Activated naive CD8-positive, alpha-beta T cell treated with anti-CD3 and anti-CD28 coated beads for 36 hours (primary cell): Measurements from ENCODE around the gene CCNK. TPM values are rescaled to one million over a fixed set of nuclear protein-coding genes. Genes with fewer than 3 reads are reported as not detected.

Source experiments
- DNase-seq: peaks from one replicate; pipeline ENCODE4 v3.0.0; 2021
- H3K27ac Mint-ChIP-seq: one replicate; pipeline ENCODE4 v1.8.0; 2022; ENCODE audit warnings: mild to moderate bottlenecking, moderate library complexity, mixed read lengths
- H3K27me3 Mint-ChIP-seq: one replicate; pipeline ENCODE4 v1.8.0; 2022; ENCODE audit warnings: mild to moderate bottlenecking, mixed read lengths
- H3K36me3 Mint-ChIP-seq: one replicate; pipeline ENCODE4 v1.8.0; 2021; ENCODE audit warnings: mild to moderate bottlenecking, mixed read lengths
- H3K4me1 Mint-ChIP-seq: one replicate; pipeline ENCODE4 v1.8.0; 2021; ENCODE audit warnings: mixed read lengths
- H3K4me3 Mint-ChIP-seq: one replicate; pipeline ENCODE4 v1.8.0; 2022; ENCODE audit warnings: mild to moderate bottlenecking, moderate library complexity, mixed read lengths
- H3K9me3 Mint-ChIP-seq: one replicate; pipeline ENCODE4 v1.8.0; 2022; ENCODE audit warnings: mixed read lengths
- total RNA-seq, 2 experiments: library from RNA; stranded (reverse); gene quantifications; one replicate each; pipeline ENCODE4 v1.2.3, GENCODE V29; 2021

Gene CCNK
- total RNA-seq = 100 to 1,000 TPM; 103 to 108 TPM

DNA sequence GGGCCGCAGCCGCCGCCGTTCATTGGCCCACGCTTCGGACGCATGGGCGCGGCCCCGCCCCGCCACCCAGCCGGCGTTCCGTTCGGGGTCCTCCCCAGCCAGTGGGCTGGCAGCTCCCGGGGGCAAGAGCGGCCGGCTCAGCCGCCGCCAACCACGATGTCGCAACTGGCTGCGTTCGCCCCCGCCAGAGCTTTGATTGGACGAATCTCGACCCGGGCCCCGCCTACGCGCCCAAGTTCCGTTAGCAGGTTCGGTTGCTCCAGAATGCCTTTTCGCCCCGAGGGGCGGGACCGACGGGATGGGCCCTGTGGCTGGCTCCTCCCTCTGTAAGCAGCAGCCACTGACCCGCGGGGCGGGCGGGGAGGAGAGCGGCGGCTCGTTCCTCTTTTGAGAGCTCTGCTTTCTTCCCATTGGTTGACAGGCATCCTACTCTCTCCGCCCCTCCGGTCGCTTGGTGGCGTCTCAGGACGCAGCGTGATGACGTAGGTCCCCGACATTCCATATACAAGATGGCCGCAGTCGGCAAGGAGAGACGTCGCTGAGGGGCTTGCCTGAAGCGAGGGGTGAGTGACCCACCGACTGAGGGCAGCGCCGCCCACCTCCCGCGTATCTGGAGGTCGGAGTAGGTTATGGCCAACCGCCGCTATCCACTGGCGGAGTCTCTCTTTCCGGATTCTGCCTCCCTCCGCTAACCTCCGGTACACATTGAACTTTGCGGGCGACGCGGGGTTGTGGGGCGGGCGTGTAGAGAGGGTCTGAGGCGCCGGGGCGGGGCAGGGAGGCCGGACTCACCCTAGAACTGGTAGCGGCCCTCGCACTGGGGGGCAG is at the start of gene CCNK:
Gene CCNK (plus strand): TSS at position 493 of the 828 bp plus-strand sequence. CDS start 11,269 bp downstream, outside the sequence.
- peaks cover 51% of the 10 kb centered on the region for H3K4me1 Mint-ChIP-seq
- H3K4me3 Mint-ChIP-seq = peak within 1 kb of the TSS; percentile 95
- DNase-seq = peak; percentile 100
- H3K36me3 Mint-ChIP-seq = peaks cover 5% of the 10 kb centered on the region
- H3K27me3 Mint-ChIP-seq = no peaks in the 10 kb centered on the region
- H3K27ac Mint-ChIP-seq = peak within 1 kb of the TSS; percentile 95
- H3K9me3 Mint-ChIP-seq = no peaks in the 10 kb centered on the region

DNA sequence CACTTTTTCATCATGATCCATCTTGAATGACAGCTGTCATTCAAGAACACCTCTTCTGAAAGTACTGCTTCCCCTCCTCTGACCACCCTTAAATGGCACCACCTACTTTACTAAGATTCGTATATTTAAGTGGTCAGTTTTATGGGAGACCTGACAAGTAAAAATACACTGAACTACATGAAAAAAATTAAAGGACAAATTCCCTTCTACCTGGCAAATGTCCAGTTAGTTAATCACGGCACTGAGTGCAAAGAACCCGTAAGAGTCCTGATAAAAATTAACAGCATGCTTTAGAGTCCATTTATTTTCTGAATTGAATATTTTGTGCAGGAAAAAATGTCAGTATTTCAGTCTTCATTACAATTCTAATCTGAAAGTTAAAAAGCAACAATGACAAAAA is 49.2 kb upstream of the CCNK start:
- peaks cover 7% of the 10 kb centered on the region for H3K9me3 Mint-ChIP-seq
- no peak overlapping the region for H3K27ac Mint-ChIP-seq
- no peaks in the 10 kb centered on the region for H3K27me3 Mint-ChIP-seq
- H3K4me3 Mint-ChIP-seq = no peak overlapping the region
- H3K4me1 Mint-ChIP-seq = peaks cover 15% of the 10 kb centered on the region
- DNase-seq = no peak
- H3K36me3 Mint-ChIP-seq = peaks cover 63% of the 10 kb centered on the region

DNA sequence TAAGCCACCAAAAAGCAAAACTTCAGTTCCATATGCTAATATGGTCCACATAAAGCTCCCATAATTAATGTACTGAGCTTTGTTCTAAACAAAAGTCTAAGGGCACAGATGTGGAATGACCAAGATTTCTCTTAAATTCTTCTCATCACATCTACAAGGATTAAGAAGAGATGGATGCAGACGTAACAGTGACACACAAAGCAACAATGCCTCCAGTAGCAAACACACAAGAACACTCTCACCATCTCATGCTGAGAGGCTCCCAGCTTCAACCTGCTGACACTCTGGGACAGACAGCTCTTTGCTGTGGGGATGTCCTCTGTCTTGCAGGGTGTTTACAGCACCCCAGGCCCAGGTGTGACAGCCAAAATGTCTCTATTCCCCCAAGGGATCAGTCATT is 48.7 kb upstream of the CCNK start:
- peaks cover 7% of the 10 kb centered on the region for H3K9me3 Mint-ChIP-seq
- no peak overlapping the region for H3K4me3 Mint-ChIP-seq
- peaks cover 67% of the 10 kb centered on the region for H3K36me3 Mint-ChIP-seq
- DNase-seq = no peak
- peaks cover 20% of the 10 kb centered on the region for H3K4me1 Mint-ChIP-seq
- no peaks in the 10 kb centered on the region for H3K27me3 Mint-ChIP-seq
- no peak overlapping the region for H3K27ac Mint-ChIP-seq

DNA sequence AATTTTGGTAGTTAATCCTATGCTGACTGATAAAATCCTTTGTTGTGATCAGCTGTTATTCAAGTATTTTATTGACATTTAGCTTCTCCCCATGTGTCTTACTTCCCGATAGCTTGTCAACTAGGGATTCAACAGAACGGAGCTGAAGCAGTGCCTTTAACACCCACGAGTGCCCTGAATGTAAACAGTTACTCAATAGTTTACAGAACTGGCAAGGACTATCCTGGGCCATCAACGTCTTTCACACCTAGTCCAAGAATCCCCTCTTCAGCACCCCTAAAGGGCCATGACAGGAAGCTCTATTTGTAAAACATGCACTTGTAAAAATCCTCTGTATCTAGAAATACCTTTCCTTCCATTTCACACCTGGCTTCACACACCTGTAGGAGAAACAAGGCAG is 45.9 kb upstream of the CCNK start:
- no peak for DNase-seq
- H3K4me1 Mint-ChIP-seq = peaks cover 26% of the 10 kb centered on the region
- no peaks in the 10 kb centered on the region for H3K27me3 Mint-ChIP-seq
- no peak overlapping the region for H3K4me3 Mint-ChIP-seq
- no peaks in the 10 kb centered on the region for H3K9me3 Mint-ChIP-seq
- no peak overlapping the region for H3K27ac Mint-ChIP-seq
- H3K36me3 Mint-ChIP-seq = peaks cover 48% of the 10 kb centered on the region

DNA sequence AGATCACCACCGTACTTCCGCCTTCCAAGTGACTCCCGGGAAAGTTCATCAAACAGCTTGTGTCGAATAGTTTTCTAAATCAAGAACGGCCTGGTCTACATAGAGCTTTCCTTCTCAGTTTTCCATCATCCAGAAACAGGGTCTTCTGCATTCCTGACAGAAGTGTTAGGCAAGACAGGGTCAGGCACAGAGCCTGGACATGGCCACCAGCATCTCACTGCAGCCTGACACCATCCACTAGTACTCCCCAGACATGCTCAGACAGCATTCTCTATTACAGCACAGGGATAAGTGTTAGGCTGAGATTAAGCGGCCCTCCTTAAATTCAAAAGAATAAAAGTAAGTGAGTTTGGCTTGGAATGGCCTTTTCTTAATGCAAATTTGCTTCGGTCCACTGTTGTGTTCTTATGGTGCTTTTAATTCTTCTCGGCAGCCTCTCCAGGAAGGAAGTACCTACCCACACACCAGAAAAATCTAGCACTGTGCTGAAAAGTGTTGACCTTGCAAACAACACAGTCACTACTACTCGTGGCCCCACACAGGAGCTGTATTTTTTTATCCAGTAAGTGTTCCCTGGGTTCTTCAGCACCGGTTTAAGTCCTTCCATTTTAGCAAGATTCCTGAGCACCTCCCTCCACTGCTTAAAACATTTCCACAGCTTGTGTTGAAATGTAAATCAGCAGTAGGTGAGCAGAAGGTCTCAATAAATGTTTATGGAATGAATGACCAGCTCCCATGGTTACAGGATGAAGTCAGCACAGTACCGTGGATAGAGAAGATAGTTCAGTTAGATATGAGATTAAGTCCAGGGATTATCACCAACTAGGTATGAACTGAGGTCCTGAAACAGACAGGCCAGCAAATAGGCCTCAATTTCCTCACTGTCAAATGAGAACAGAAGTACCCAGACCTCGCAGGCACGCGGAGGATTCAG is 44.7 kb upstream of the CCNK start:
- Mint-ChIP-seq H3K27me3 (no peaks in the 10 kb centered on the region), H3K27ac (no peak overlapping the region), H3K36me3 (peaks cover 39% of the 10 kb centered on the region), H3K4me1 (peaks cover 20% of the 10 kb centered on the region), H3K4me3 (no peak overlapping the region), H3K9me3 (no peaks in the 10 kb centered on the region)
- DNase-seq = no peak

DNA sequence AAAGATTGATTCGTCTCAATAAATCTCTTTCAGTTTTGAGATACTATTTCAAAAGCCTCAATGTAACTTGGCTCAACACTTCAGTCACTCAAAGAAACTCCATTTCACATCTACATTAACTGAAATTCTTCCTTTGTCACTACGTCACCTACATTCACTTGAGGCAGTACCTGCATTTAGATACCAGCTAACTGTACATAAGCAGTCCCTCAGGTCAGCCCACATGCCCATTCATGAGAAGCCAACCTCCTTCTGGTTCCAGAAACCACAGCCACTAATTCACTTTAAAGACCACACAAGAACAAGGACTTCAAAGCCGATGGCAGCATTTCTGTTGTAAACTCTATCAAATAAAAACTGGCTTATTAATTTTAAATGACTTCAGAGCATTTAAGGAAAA is 43.5 kb upstream of the CCNK start:
- Mint-ChIP-seq H3K4me3 (no peak overlapping the region), H3K4me1 (peaks cover 25% of the 10 kb centered on the region), H3K36me3 (peaks cover 42% of the 10 kb centered on the region), H3K27me3 (no peaks in the 10 kb centered on the region), H3K9me3 (no peaks in the 10 kb centered on the region), H3K27ac (no peak overlapping the region)
- no peak for DNase-seq

DNA sequence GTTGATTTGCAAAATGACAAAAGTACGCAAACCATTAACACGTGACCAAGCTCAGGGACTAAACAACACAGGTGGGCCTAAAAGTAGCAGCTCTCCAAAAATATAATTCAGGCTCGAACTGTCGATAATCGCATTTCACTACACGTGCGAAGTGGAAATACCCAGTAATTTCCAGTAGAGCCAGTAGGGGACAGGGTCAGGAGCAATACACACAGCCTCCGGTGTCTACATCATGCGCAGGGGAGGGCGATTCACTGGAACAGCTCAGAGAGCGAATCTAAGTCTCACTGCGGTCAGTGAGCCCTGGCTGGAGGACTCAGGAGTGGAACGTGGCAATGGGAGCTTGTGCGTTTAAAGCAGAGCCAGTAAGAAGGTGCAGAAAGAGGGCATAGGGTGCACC is 40.9 kb upstream of the CCNK start:
- no peak overlapping the region for H3K27ac Mint-ChIP-seq
- peaks cover 25% of the 10 kb centered on the region for H3K4me1 Mint-ChIP-seq
- DNase-seq = no peak
- H3K36me3 Mint-ChIP-seq = peaks cover 40% of the 10 kb centered on the region
- no peaks in the 10 kb centered on the region for H3K27me3 Mint-ChIP-seq
- H3K4me3 Mint-ChIP-seq = no peak overlapping the region
- no peaks in the 10 kb centered on the region for H3K9me3 Mint-ChIP-seq

DNA sequence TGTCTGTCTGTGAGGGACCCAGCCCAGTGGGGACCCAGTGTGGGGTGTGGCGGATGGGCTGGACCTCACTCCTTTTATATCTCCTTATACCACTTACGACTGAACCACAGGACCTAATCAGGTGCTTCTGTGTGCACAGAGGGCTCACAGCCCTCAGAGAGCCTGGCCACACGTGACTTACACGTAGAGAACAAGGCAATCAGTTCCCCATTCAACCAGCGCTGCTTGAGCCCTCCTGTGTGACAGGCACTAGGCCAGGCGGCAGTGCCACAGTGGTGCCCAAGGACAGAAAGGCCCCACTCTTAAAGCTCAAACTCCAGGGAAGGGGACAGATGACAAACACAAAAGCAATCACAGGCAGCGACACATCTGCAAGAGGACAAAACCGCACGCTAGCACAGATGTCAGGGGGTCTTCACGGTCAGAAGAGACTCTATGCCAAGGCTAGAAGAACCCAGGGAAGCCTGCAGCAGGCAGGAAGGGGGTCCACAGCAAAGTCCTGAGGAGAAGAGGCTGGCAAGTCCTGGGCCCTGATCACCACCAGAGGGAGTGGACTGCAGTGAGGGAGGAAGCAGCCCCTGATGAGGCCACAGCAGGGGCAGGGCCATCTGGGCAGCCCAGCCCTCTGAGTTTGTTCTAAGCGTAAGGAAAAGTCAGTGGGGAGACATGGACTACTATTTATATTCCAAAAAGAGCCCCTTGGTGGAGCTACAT is 39.9 kb upstream of the CCNK start:
- DNase-seq = no peak
- H3K4me3 Mint-ChIP-seq = no peak overlapping the region
- peaks cover 33% of the 10 kb centered on the region for H3K36me3 Mint-ChIP-seq
- H3K27ac Mint-ChIP-seq = no peak overlapping the region
- no peaks in the 10 kb centered on the region for H3K27me3 Mint-ChIP-seq
- no peaks in the 10 kb centered on the region for H3K9me3 Mint-ChIP-seq
- H3K4me1 Mint-ChIP-seq = peaks cover 21% of the 10 kb centered on the region

DNA sequence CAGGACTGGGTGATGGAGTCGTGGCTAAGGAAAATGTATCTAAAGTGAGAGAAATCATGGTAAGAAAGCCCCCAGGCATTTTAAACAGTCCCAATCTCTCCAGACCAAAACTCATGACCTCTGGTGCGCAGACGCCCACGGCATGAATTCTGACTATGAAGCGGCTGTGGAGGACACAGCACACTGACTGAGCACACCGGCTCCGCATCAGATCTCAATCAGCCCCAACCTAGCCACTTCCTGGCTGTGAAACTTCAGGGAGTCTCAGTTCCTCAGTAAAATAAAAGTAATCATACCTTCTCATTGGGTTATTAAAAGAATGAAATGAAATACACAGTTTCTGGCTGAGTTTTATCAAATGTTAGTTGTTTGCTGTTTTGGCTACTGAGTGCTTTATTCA is 39.3 kb upstream of the CCNK start:
- peaks cover 31% of the 10 kb centered on the region for H3K36me3 Mint-ChIP-seq
- H3K4me3 Mint-ChIP-seq = no peak overlapping the region
- no peak overlapping the region for H3K27ac Mint-ChIP-seq
- H3K4me1 Mint-ChIP-seq = peaks cover 16% of the 10 kb centered on the region
- no peaks in the 10 kb centered on the region for H3K27me3 Mint-ChIP-seq
- DNase-seq = no peak
- H3K9me3 Mint-ChIP-seq = no peaks in the 10 kb centered on the region

DNA sequence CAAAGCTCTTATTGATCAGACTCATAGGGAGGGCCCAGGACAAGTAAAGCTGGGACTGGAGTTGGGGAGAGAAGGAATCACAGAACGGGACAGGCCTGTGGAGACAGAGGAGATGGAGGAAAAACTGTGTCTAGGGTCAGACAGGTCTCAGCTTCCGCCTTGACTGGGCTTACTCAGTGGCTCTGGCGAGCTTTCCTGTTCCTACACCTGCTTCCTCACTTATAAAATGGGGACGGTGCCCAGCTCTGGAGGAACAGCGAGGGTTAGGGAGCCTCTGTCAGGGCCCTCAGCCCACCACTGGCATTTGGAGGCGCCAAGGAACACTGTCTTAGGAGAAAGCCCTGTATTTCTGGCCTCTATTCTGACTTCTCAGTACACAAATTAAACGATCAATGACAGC is 35.3 kb upstream of the CCNK start:
- H3K27ac Mint-ChIP-seq = no peak overlapping the region
- peaks cover 5% of the 10 kb centered on the region for H3K4me1 Mint-ChIP-seq
- peaks cover 20% of the 10 kb centered on the region for H3K36me3 Mint-ChIP-seq
- no peak overlapping the region for H3K4me3 Mint-ChIP-seq
- H3K27me3 Mint-ChIP-seq = no peaks in the 10 kb centered on the region
- DNase-seq = no peak
- no peaks in the 10 kb centered on the region for H3K9me3 Mint-ChIP-seq

DNA sequence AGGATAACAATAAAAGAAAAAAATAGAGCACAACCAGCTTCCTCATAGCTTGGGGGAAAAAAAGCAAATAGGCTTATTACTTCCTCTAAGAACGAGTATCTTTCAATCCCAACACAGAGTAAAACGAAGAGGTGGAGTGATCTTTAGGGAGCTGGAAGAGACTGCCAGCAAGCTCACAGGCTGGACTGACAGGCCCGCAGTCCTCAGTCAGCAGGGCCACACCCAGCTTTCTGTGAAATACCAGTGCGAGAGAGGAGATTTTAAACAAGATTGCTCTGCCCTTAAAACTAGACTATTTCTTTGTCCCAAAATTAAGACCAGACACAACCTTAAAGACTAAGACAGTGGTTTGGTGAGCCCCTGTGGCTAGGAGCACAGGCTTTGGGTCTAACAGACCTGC is 33.5 kb upstream of the CCNK start:
- Mint-ChIP-seq H3K27me3 (no peaks in the 10 kb centered on the region), H3K36me3 (peaks cover 11% of the 10 kb centered on the region), H3K4me3 (no peak overlapping the region), H3K4me1 (no peaks in the 10 kb centered on the region), H3K9me3 (no peaks in the 10 kb centered on the region), H3K27ac (no peak overlapping the region)
- DNase-seq = no peak

DNA sequence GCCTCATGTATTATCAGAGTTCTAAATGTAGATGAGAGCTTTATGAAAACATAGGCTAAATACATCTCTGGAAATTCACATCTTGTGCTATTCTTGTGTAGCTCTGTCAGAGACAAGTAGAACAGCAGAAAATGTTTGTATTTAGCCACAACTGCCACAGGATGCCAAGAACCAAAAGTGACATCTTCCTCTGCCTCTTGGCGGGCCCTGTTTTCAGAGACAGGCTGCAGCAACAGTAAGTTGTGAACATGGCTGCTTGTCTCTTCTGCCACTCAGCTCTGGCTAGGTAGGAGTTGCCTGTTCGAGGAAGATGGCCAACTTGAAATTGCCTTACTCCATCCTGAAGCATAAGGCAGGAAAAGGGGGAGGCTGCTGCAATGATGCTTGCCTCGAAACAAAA is 30.9 kb upstream of the CCNK start:
- no peaks in the 10 kb centered on the region for H3K9me3 Mint-ChIP-seq
- no peak for DNase-seq
- H3K36me3 Mint-ChIP-seq = peaks cover 6% of the 10 kb centered on the region
- no peak overlapping the region for H3K4me3 Mint-ChIP-seq
- H3K27me3 Mint-ChIP-seq = no peaks in the 10 kb centered on the region
- no peaks in the 10 kb centered on the region for H3K4me1 Mint-ChIP-seq
- H3K27ac Mint-ChIP-seq = no peak overlapping the region

DNA sequence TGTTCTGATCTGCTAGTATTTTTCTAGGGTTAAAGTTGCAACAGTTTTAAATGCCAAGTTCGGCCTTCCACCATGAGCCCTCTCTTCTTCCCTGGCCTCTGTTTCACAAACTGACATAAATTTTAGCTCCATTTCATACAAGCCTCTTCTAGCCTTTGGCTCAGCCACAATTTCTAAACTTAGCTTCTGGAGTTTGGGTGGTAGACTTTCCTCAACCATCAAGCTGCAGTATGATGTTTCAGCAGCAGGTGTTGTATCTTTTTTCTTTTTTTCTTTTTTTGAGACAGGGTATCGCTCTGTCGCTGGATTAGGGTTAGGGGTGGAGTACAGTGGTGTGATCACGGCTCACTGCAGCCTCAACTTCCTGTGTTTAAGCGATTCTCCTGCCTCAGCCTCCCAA is 30.0 kb upstream of the CCNK start:
- Mint-ChIP-seq H3K9me3 (no peaks in the 10 kb centered on the region), H3K27ac (no peak overlapping the region), H3K4me3 (no peak overlapping the region), H3K4me1 (no peaks in the 10 kb centered on the region), H3K27me3 (no peaks in the 10 kb centered on the region), H3K36me3 (peaks cover 6% of the 10 kb centered on the region)
- no peak for DNase-seq

DNA sequence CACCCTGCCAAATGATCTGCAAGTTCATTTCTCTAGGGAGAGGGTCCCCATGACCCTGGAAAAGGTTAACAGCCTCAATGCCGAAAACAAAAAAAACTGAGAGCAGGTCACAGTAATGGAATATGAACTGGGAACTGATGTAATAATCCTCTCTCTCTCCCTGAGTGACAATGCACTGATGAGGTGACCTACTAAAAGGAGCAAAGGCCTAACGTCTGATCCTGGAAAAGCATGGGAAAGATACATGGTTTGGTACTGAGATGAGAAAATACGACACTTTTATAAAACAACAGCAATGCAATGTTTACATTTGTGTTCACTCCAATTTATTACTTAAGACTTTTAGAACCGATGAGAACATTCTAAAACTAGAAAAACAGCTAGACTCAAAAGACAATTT is 28.2 kb upstream of the CCNK start:
- H3K27me3 Mint-ChIP-seq = no peaks in the 10 kb centered on the region
- peaks cover 7% of the 10 kb centered on the region for H3K36me3 Mint-ChIP-seq
- no peak overlapping the region for H3K4me3 Mint-ChIP-seq
- no peak overlapping the region for H3K27ac Mint-ChIP-seq
- no peaks in the 10 kb centered on the region for H3K9me3 Mint-ChIP-seq
- DNase-seq = no peak
- no peaks in the 10 kb centered on the region for H3K4me1 Mint-ChIP-seq

DNA sequence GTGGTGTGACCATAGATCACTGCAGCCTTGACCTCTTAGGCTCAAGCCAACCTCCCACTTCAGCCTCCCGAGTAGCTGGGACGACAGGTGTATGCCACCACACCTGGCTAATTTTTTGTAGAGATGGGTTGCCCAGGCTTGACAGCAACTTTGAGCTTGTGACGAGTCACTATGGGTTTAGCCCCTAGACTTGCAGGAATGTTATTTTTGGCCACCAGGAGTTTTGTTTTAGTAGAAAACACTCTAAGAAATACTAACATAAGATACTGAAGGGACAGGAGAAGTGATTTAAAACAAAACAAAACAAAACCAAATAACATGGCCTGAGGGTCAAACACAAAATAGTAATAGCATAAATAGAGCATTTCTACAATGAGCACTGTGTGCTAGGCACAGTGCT is 27.0 kb upstream of the CCNK start:
- Mint-ChIP-seq H3K4me3 (no peak overlapping the region), H3K36me3 (peaks cover 8% of the 10 kb centered on the region), H3K4me1 (no peaks in the 10 kb centered on the region), H3K27me3 (no peaks in the 10 kb centered on the region), H3K9me3 (no peaks in the 10 kb centered on the region), H3K27ac (no peak overlapping the region)
- no peak for DNase-seq
